Activated CD4-positive, alpha-beta T cell treated with anti-CD3 and anti-CD28 coated beads, Interleukin-2, amount 50 U/mL, for 1 hour (primary cell): Measurements from ENCODE around the gene PYCARD.
"Not testable (repeated sequence)": the region's sequence is repeated elsewhere in the genome, so short reads cannot be mapped to it uniquely, and the experiment has no call there.

ENCODE experiments used
- DNase-seq: peaks from one replicate; pipeline ENCODE4 v3.0.0-alpha.2; 2020

The PYCARD gene

GRCh38 chr16:31214708-31215286 is 12.2 kb upstream of the PYCARD start:
- no peak for DNase-seq

DNA sequence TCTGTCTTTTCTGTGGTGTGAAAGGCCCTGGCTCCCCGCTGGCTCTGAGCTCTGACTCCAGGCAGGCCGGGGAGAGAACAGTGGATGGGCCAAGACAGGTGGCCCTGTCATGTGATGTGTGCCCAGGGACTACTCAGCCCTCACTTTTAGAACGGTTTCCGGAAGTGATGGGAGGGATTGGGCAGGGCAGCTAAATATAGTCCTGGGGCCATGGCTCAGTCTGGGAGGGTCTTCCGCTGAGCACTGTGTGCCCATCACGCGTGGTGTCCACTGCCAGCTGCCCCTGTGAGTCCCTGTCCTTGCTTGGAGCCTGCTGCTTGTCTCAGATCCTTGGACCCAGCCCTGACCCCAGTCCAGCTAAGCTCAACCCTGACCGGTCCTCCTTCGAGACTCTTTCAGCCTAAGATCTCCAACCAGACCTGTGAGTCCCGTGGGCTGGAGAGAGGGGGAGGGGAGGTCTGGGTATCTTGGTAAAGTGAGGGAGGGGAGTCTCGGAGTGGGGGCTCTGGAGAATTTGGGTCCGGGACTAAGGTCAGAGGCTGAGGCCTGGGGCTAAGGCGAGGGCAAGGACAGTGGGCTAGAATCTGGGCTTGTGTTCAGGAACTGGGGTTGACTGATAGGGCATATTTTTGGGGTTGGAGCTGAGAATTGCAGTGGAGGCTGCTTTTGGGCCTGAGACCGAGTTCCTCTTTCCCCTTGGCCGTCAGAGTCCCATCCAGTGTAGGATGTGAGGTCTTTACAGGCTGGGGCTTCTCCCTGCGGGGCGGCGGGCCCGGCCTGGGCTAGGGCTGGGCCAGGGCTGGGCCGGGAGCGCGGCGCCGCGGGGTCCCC is 11.5 kb upstream of the PYCARD start, which contains the start of gene TRIM72:
Gene TRIM72, plus strand, starts transcription at position 243 of the 831 bp plus-strand sequence. CDS start 620 bp downstream, outside the sequence.
- no peak for DNase-seq

DNA sequence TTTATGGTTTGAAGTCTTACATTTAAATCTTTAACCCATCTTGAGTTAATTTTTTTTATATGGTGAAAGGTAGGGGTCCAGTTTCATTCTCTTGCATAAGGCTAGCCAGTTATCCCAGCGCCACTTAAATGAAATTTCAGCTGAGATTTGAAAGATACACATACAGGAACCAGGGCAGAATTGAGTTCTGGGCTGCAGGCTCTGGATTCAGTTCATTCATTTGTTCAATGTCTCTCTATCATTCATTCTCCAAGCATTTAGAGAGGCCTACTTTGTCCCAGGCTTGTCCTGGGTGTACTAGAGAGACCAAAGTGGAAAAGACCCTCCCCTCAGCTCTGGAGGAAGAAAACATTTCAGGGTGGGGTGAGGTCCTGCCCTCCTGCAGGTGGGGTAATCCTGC is 10.8 kb upstream of the PYCARD start:
- no peak for DNase-seq

DNA sequence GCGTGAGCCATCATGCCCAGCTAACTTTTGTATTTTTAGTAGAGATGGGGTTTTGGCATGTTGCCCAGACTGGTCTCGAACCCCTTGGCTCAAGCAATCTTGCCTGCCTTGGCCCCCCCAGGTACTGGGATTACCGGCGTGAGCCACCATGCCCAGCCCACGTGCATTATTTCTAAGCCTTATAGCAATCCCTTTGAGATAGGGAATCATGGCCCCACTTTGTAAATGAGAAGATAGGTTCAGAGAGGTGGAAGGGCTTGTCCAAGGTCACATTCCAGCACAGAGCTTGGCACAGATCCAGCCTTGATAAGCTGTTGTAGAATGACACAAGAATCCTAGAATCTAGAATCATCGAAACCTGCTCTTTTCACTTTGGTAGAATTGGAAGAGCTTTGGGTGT is 4.2 kb upstream of the PYCARD start:
- DNase-seq = no peak

GRCh38 chr16:31204871-31205666 is 2.5 kb upstream of the PYCARD start:
- DNase-seq = no peak

DNA sequence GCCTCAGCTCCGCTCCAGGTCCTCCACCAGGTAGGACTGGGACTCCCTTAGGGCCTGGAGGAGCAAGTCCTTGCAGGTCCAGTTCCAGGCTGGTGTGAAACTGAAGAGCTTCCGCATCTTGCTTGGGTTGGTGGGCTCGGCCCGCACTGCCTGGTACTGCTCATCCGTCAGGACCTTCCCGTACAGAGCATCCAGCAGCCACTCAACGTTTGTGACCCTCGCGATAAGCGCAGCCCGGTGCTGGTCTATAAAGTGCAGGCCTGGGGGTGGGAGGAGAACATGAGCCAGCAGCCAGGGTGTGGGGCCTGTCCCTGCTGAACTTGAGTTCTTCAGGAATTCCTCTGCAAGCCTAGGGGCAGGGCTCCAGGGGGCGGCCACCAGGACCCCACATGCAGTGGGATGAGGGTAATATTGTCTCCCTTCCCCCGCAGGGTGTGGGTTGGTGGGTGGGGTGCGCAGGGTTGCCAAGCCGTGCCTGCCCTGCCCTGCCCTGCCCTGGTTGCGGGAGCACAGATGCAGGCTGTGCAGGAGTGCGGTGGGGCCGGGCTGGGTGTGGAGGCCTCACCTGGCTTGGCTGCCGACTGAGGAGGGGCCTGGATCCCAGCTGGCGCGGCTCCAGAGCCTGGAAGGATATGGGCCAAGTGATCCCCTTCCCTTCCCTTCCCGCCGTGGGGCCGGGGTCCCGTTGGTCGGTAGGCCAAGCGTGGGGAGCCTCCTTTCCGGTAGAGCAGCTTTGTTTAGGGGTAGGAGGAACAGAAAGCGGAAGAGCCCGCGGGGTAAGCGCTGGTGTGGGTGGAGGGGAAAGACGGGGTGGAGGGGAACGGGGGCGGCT is 762 bp downstream of the PYCARD start:
- DNase-seq = peak; percentile 30

DNA sequence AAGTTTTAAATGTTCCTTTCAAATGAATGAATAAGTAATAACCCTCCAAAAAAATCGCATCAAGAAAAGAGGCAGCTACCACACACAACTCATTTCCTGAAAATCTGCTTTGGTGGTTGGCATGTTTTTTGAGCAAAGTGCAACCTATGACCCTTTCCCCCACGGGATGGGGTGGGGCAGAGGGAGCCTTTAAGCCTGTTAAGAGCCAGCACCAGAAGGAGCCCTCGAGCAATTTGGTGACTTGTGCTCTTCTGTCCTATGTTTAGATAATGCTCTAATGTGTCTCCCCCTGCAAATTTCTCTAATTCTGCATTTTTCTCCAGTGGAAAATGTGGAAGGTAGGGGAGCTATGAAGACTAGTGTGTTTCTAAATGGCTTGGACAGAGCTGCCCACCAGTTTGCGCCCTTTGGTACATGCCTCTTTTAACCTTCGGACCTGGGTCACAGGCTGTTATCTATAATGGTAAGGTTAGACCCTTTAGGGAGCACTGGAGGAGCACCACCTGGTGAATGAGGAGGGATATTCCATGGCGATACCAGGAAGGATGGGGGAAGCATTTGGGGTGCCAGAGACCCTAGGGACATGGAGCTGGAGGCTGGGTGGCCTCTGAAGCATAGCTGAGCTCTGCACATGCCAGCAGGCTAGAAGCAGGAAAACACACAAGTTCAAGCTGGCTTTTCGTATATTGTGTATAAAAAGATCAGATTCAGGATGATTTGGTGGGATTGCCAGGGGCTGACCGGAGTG is 1.6 kb downstream of the PYCARD start:
- DNase-seq = peak; percentile 46

GRCh38 chr16:31200111-31200510 is 2.4 kb downstream of the PYCARD start:
- not testable (repeated sequence) for DNase-seq

GRCh38 chr16:31199430-31200041 is 3.0 kb downstream of the PYCARD start:
- DNase-seq = no peak

GRCh38 chr16:31198207-31198882 is 4.2 kb downstream of the PYCARD start:
- no peak for DNase-seq

- DNase-seq = no peak
Observed at GRCh38 chr16:31196324-31197088, 6.1 kb downstream of the PYCARD start.

- not testable (repeated sequence) for DNase-seq
Observed at GRCh38 chr16:31195861-31196260, 6.7 kb downstream of the PYCARD start.

GRCh38 chr16:31194898-31195297 is 7.7 kb downstream of the PYCARD start:
- DNase-seq = no peak

- DNase-seq = no peak
Observed at GRCh38 chr16:31193874-31194273, 8.7 kb downstream of the PYCARD start.

DNA sequence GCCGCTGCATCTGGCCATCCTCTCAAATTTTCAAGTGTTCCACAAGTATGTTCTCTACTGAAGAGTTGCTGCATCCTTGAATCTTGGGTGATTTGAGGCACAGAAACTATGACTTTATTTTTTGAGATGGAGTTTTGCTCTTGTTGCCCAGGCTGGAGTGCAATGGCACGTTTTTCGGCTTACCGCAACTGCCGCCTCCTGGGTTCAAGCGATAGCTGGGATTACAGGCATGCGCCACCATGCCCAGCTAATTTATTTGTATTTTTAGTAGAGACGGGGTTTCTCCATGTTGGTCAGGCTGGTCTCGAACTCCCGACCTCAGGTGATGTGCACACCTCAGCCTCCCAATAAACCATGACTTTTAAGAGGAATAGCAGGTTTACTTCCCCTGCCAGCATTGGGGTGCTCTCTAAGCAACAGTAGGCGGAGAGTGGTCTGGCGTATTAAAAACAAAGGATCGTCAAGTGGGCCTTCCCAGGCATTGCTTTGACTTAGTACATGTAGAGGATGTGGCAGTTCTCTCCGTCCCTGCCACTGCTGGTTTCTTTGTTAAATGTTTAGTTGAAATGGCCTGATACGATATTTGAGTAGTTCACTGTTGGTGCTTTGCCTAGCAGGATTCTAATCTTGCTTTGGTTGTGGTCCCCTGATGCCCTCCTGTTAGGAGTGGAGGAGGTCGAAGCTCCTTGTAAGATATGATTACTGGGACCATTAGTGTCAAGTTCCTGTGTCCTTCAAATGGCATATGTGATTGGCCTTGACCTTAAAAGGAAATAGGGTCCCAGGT is 9.5 kb downstream of the PYCARD start:
- no peak for DNase-seq

DNA sequence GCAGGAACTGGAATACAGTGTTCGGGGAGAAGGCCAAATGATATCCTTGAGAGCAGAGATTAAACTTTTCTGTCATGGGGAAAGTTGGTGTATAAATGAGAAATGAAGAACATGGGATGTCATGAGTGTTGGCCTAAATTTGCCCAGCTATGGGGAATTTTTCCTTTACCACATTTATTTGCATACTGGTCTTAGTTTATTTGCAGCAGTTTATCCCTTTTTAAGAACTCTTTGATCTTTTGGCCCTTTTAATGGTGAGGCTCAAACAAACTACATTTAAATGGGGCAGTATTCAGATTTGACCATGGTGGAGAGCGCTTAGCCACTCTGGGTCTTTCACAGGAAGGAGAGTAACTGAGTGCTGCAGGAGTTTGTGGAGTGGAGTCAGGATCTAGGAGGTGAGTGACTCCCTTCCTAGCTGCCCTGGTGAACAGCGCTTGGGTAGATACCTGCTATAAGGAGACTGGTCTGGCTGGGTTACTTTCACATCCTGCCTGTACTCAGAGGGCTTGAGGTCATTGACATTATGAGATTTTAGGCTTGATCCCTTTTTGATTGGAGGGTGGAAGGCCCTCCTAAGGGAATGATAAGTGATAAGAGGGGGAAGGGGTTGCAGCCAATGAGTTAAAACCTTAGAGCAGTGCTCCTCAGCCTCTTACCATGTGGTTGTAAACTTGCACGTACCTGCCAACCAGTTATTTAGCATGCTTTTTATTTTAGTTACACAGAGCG is 10.7 kb downstream of the PYCARD start:
- no peak for DNase-seq

DNA sequence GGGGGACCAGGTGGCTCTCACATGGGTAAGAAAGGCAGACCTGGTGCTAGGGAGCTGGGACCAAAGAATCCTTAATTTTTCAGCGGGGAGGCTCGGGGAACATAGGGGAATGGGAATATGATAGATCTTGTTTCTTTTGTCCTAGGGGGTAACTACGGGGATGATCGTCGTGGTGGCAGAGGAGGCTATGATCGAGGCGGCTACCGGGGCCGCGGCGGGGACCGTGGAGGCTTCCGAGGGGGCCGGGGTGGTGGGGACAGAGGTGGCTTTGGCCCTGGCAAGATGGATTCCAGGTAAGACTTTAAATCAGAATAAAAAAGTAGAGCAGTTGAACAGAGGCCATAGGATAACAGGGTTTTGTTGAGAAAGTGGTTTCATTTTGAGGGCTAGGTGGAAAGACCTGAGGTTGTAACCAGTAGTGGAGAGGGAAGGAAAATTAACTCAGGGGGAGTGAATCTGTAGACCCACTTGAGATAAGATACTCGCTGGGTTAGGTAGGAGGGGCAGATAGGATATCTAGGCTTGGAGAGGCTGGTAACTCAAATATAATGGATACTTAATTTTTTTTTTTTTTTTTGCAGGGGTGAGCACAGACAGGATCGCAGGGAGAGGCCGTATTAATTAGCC is 11.6 kb downstream of the PYCARD start:
- DNase-seq = no peak

- DNase-seq = no peak
Observed at GRCh38 chr16:31190061-31190460, 12.5 kb downstream of the PYCARD start.
